Measurements from ENCODE around the gene AOAH. TPM values are rescaled to one million over a fixed set of nuclear protein-coding genes. Genes with fewer than 3 reads are reported as not detected.
A peak's percentile ranks its signal among the peaks of the same experiment; 100 is the strongest.

AOAH gene
- total and polyA plus RNA-seq, 2 of the 13 experiments (the other 11 are each of a cell fraction or from before 2014, with no cell fraction given), result not detected

GRCh38 chr7:36598054-36598674, 126.1 kb downstream of the AOAH start:
- H2AFZ ChIP-seq (ENCODE audit: low read length), result no peak overlapping the region
- CTCF ChIA-PET (ENCODE audit: low intra/inter-chr PET ratio, low total read pairs), result no interaction called here
- no peak for ATAC-seq
- 0 out of 2 replicates have a peak, but pooled peaks have one; percentile 19 for TF ChIP-seq MIER2 (CRISPR knock-in tag; IDR thresholded peaks at IDR 0.05)
- no peak for TF ChIP-seq ZFP1 (CRISPR knock-in tag; IDR thresholded peaks at IDR 0.05)
- TF ChIP-seq TEAD2 (CRISPR knock-in tag; IDR thresholded peaks at IDR 0.05), result no peak
- TF ChIP-seq REST (IDR thresholded peaks at IDR 0.05; ENCODE audit: borderline replicate concordance in 1 of 2, low read depth in 1 of 2, low read length in 2 of 2), result peak; percentile 5 to 85; a peak in 3 of 4 replicates
- no peak for TF ChIP-seq REL (CRISPR knock-in tag; conservative IDR thresholded peaks at IDR 0.05)
- TF ChIP-seq ISL2 (CRISPR knock-in tag; IDR thresholded peaks at IDR 0.05), result no peak
- no peak for TF ChIP-seq HNRNPUL1 (IDR thresholded peaks at IDR 0.05; ENCODE audit: low read depth, low read length)
- no peak for TF ChIP-seq ZNF841 (CRISPR knock-in tag; IDR thresholded peaks at IDR 0.05; ENCODE audit: borderline replicate concordance)
- DNase-seq (ENCODE audit: low spot score), result no peak
- no peaks in the 10 kb centered on the region for H3K9me3 ChIP-seq (ENCODE audit: low read length)
- POLR2A ChIA-PET, result no interaction called here
- no TSS peak for BruUV-seq (replicated peaks)
- intact Hi-C loops (cut with micrococcal nuclease; ENCODE audit: unreplicated experiment) (no loop called here), in situ Hi-C loops (cut with HindIII; ENCODE audit: extremely low pct_ligation_motif_present, low pct_unique_long_range_greater_than_20kb) (no loop called here)
- H3K27ac ChIP-seq (ENCODE audit: extremely low read length, insufficient read depth, low read length), result no peak overlapping the region
- H3K36me3 ChIP-seq (replicated peaks in 1 of 2; ENCODE audit: control insufficient read depth in 1 of 2, insufficient read depth in 2 of 2, low read length in 2 of 2), result no peaks in the 10 kb centered on the region
- WGBS (ENCODE audit: low lambda C conversion rate), result 60% methylated on average over 2 of the region's 3 CpGs
- no peak overlapping the region for H3K9ac ChIP-seq (ENCODE audit: insufficient read depth, low read depth, low read length)
- H3K27me3 ChIP-seq (ENCODE audit: control insufficient read depth in 1 of 2, insufficient read depth in 2 of 2, low read length in 2 of 2), result no peaks in the 10 kb centered on the region
- H3K4me2 ChIP-seq (ENCODE audit: low read depth, low read length), result no peak overlapping the region
- no peaks in the 10 kb centered on the region for H4K20me1 ChIP-seq (ENCODE audit: insufficient read depth, low read length)
- no peak for FAIRE-seq
- H3K79me2 ChIP-seq (ENCODE audit: insufficient read depth, low read length), result no peaks in the 10 kb centered on the region
- H3K4me1 ChIP-seq (ENCODE audit: insufficient read depth, low read length), result no peaks in the 10 kb centered on the region
- H3K4me3 ChIP-seq (replicated peaks in 1 of 3; ENCODE audit: insufficient read depth in 1 of 3, low read depth in 2 of 3, low read length in 3 of 3), result no peak overlapping the region

Data from HepG2 (cell line).